IMR-90 (cell line): Measurements from ENCODE around the gene ID1. TPM values are rescaled to one million over a fixed set of nuclear protein-coding genes. Genes with fewer than 3 reads are reported as not detected.
A peak's percentile ranks its signal among the peaks of the same experiment; 100 is the strongest.

Experiments used
- MAFK ChIP-seq: IDR thresholded peaks from 2 replicates; pipeline ENCODE4 v1.6.1; 2012; ENCODE audit warnings: low read depth, low read length, improper control_type of control experiment
- SMC3 ChIP-seq: fragments of 150-350 bp; IDR thresholded peaks from 2 replicates; pipeline ENCODE4 v1.6.1; 2016; ENCODE audit warnings: low read depth, mild to moderate bottlenecking, antibody characterized with exemption, low read length, moderate library complexity
- polyA plus RNA-seq, 3 experiments: library from polyadenylated mRNA; depleted of rRNA; stranded (reverse); fragments of >200 nt; gene quantifications; 2 replicates each; pipeline ENCODE4 v1.2.3, GENCODE V29; 2012; ENCODE audit warnings: low replicate concordance in 1 of 3
- total RNA-seq: library from RNA; depleted of rRNA; stranded (reverse); fragments of >200 nt; gene quantifications from 2 replicates; pipeline ENCODE4 v1.2.3, GENCODE V29; 2012
- TF ChIP-seq, protein P1 (sequence below): fragments of 150-350 bp; IDR thresholded peaks from 2 replicates; pipeline ENCODE4 v1.6.1; 2016; ENCODE audit warnings: low read depth, mild to moderate bottlenecking, low read length, moderate library complexity, borderline replicate concordance

The ID1 gene
- total and polyA plus RNA-seq, 2 of the 4 experiments (the other 2 are of a cell fraction), result 148 to 174 TPM

GRCh38 chr20:31606804-31607639 lies 1.9 kb downstream of the ID1 start (continued):
- TF ChIP-seq, protein P1, sequence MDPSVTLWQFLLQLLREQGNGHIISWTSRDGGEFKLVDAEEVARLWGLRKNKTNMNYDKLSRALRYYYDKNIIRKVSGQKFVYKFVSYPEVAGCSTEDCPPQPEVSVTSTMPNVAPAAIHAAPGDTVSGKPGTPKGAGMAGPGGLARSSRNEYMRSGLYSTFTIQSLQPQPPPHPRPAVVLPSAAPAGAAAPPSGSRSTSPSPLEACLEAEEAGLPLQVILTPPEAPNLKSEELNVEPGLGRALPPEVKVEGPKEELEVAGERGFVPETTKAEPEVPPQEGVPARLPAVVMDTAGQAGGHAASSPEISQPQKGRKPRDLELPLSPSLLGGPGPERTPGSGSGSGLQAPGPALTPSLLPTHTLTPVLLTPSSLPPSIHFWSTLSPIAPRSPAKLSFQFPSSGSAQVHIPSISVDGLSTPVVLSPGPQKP, result no peak
- TF ChIP-seq SMC3, result no peak; the same call in 1 of the 2 replicates
- TF ChIP-seq MAFK, result 0 out of 2 replicates have a peak, but pooled peaks have one; percentile 8
